H9 (cell line): ENCODE measurements around the gene SPINT2. TPM values are rescaled to one million over a fixed set of nuclear protein-coding genes. Genes with fewer than 3 reads are reported as not detected.

ENCODE experiments used
- DNase-seq: peaks from one replicate; pipeline ENCODE4 v3.0.0-alpha.2; 2017
- H2AFZ ChIP-seq: one replicate; pipeline ENCODE4 v1.6.1; 2013; ENCODE audit warnings: mild to moderate bottlenecking, low read length, control low read depth, moderate library complexity
- H2AK5ac ChIP-seq: 2 replicates; pipeline ENCODE4 v1.6.1; 2013; ENCODE audit warnings: low read length, control low read depth, mixed read lengths; ENCODE audit not compliant: insufficient read length
- H2BK120ac ChIP-seq: one replicate; pipeline ENCODE4 v1.6.1; 2013; ENCODE audit warnings: low read depth, mild to moderate bottlenecking, low read length, control low read depth, inconsistent platforms; ENCODE audit not compliant: poor library complexity, severe bottlenecking
- H2BK12ac ChIP-seq: 2 replicates; pipeline ENCODE4 v1.6.1; 2013; ENCODE audit warnings: low read length, control low read depth, mixed read lengths, low read depth; ENCODE audit not compliant: insufficient read length
- H2BK15ac ChIP-seq: 2 replicates; pipeline ENCODE4 v1.6.1; 2013; ENCODE audit warnings: low read depth, low read length, control low read depth
- H2BK20ac ChIP-seq: one replicate; pipeline ENCODE4 v1.6.1; 2013; ENCODE audit warnings: low read depth, mild to moderate bottlenecking, low read length, control low read depth, inconsistent platforms; ENCODE audit not compliant: poor library complexity, severe bottlenecking
- H2BK5ac ChIP-seq: 2 replicates; pipeline ENCODE4 v1.6.1; 2013; ENCODE audit warnings: low read length, control low read depth, mixed read lengths; ENCODE audit not compliant: insufficient read length
- H3K14ac ChIP-seq: 2 replicates; pipeline ENCODE4 v1.6.1; 2013; ENCODE audit warnings: low read length, control low read depth; ENCODE audit not compliant: insufficient read depth
- H3K18ac ChIP-seq: 2 replicates; pipeline ENCODE4 v1.6.1; 2013; ENCODE audit warnings: low read depth, mild to moderate bottlenecking, mixed read lengths, low read length, control low read depth; ENCODE audit not compliant: insufficient read length
- H3K23ac ChIP-seq: 2 replicates; pipeline ENCODE4 v1.6.1; 2013; ENCODE audit warnings: low read length, control low read depth, mixed read lengths, low read depth; ENCODE audit not compliant: insufficient read length
- H3K23me2 ChIP-seq: 2 replicates; pipeline ENCODE4 v1.6.1; 2013; ENCODE audit warnings: low read depth, mild to moderate bottlenecking, mixed read lengths, low read length, control low read depth; ENCODE audit not compliant: insufficient read length, poor library complexity, severe bottlenecking
- H3K27ac ChIP-seq: 2 replicates; pipeline ENCODE4 v1.5.1; 2013; ENCODE audit warnings: low read length, control low read depth, mixed read lengths, low read depth; ENCODE audit not compliant: insufficient read length
- H3K27me3 ChIP-seq: 2 replicates; pipeline ENCODE4 v1.6.1; 2013; ENCODE audit warnings: low read length, control low read depth, inconsistent platforms; ENCODE audit not compliant: insufficient read depth
- H3K4ac ChIP-seq: 2 replicates; pipeline ENCODE4 v1.6.1; 2013; ENCODE audit warnings: low read depth, mild to moderate bottlenecking, control low read depth, inconsistent platforms, low read length, moderate library complexity
- H3K4me1 ChIP-seq: 2 replicates; pipeline ENCODE4 v1.6.1; 2013; ENCODE audit warnings: low read length, control low read depth, inconsistent platforms; ENCODE audit not compliant: insufficient read depth
- H3K4me2 ChIP-seq: 2 replicates; pipeline ENCODE4 v1.6.1; 2013; ENCODE audit warnings: low read length, control low read depth, mixed read lengths; ENCODE audit not compliant: insufficient read length, insufficient read depth
- H3K56ac ChIP-seq: 2 replicates; pipeline ENCODE4 v1.6.1; 2013; ENCODE audit warnings: low read depth, mild to moderate bottlenecking, mixed read lengths, low read length, control low read depth; ENCODE audit not compliant: insufficient read length
- H3K79me1 ChIP-seq: 2 replicates; pipeline ENCODE4 v1.6.1; 2013; ENCODE audit warnings: low read depth, mild to moderate bottlenecking, moderate library complexity, low read length, control low read depth, inconsistent platforms; ENCODE audit not compliant: insufficient read depth, poor library complexity, severe bottlenecking
- H3K79me2 ChIP-seq: 2 replicates; pipeline ENCODE4 v1.6.1; 2013; ENCODE audit warnings: low read length, control low read depth, inconsistent platforms; ENCODE audit not compliant: insufficient read depth
- H3K9ac ChIP-seq: 2 replicates; pipeline ENCODE4 v1.6.1; 2013; ENCODE audit warnings: low read length, control low read depth, mixed read lengths; ENCODE audit not compliant: insufficient read length; ENCODE audit errors: extremely low read depth
- H3K9me3 ChIP-seq: one replicate; pipeline ENCODE4 v1.6.1; 2013; ENCODE audit warnings: low read depth, low read length, inconsistent platforms; ENCODE audit not compliant: control insufficient read depth
- H3T11ph ChIP-seq: one replicate; pipeline ENCODE4 v1.6.1; 2013; ENCODE audit warnings: mild to moderate bottlenecking, low read length, control low read depth, inconsistent platforms
- H4K20me1 ChIP-seq: one replicate; pipeline ENCODE4 v1.6.1; 2013; ENCODE audit not compliant: control insufficient read depth, insufficient read length, insufficient read depth
- H4K5ac ChIP-seq: 2 replicates; pipeline ENCODE4 v1.6.1; 2013; ENCODE audit warnings: low read depth, mild to moderate bottlenecking, mixed read lengths, low read length, control low read depth; ENCODE audit not compliant: insufficient read length
- H4K8ac ChIP-seq: replicated peaks from 2 replicates; pipeline ENCODE4 v1.6.1; 2013; ENCODE audit warnings: low read length, control low read depth, mixed read lengths, low read depth; ENCODE audit not compliant: insufficient read length
- H4K91ac ChIP-seq: 2 replicates; pipeline ENCODE4 v1.6.1; 2013; ENCODE audit warnings: low read depth, mild to moderate bottlenecking, moderate library complexity, mixed read lengths, low read length, control low read depth; ENCODE audit not compliant: insufficient read length
- H3K27ac Mint-ChIP-seq, 3 experiments: 2 replicates in 2 of 3; 3 replicates in 1 of 3; pipeline ENCODE4 v1.8.0; 2020 to 2021; ENCODE audit warnings: mixed read lengths in 3 of 3, mild to moderate bottlenecking in 1 of 3, moderate library complexity in 1 of 3
- H3K27me3 Mint-ChIP-seq: 2 replicates; pipeline ENCODE4 v1.8.0; 2021; ENCODE audit warnings: low read depth, mild to moderate bottlenecking, moderate library complexity, mixed read lengths
- H3K36me3 Mint-ChIP-seq, 3 experiments: 2 replicates in 2 of 3; 3 replicates in 1 of 3; pipeline ENCODE4 v1.8.0; 2020 to 2021; ENCODE audit warnings: low read depth in 3 of 3, mixed read lengths in 3 of 3; ENCODE audit not compliant: insufficient read depth in 1 of 3
- H3K4me1 Mint-ChIP-seq, 2 experiments: 2 replicates each; pipeline ENCODE4 v1.8.0; 2020; ENCODE audit warnings: mixed read lengths in 2 of 2
- H3K4me3 Mint-ChIP-seq, 2 experiments: 2 replicates in 1 of 2; 3 replicates in 1 of 2; pipeline ENCODE4 v1.8.0; 2020 to 2021; ENCODE audit warnings: mild to moderate bottlenecking in 2 of 2, mixed read lengths in 2 of 2, moderate library complexity in 1 of 2
- H3K9me3 Mint-ChIP-seq, 2 experiments: 2 replicates in 1 of 2; 3 replicates in 1 of 2; pipeline ENCODE4 v1.8.0; 2020; ENCODE audit warnings: mild to moderate bottlenecking in 2 of 2, mixed read lengths in 2 of 2, moderate library complexity in 1 of 2
- CTCF ChIP-seq: fragments of 200-600 bp; sonication (generic); conservative IDR thresholded peaks from 3 replicates; pipeline ENCODE4 v1.8.0; 2021; ENCODE audit warnings: antibody characterized with exemption, mild to moderate bottlenecking
- WGBS: extraction: QIAGEN DNeasy Blood & Tissue Kit; methylation state at CpG from one replicate; pipeline ENCODE4 v1.1.7; 2013; ENCODE audit warnings: missing lambda C conversion rate, low lambda C conversion rate, mixed read lengths; ENCODE audit not compliant: insufficient read length; ENCODE audit errors: extremely low coverage; 5-methylcytosine and 5-hydroxymethylcytosine counted together
- total RNA-seq: library from RNA; stranded (reverse); gene quantifications from 2 replicates; pipeline ENCODE4 v1.2.1, GENCODE V29; 2021

Gene SPINT2
- total RNA-seq, 1 experiment from 2014 or later, result 283 TPM

DNA sequence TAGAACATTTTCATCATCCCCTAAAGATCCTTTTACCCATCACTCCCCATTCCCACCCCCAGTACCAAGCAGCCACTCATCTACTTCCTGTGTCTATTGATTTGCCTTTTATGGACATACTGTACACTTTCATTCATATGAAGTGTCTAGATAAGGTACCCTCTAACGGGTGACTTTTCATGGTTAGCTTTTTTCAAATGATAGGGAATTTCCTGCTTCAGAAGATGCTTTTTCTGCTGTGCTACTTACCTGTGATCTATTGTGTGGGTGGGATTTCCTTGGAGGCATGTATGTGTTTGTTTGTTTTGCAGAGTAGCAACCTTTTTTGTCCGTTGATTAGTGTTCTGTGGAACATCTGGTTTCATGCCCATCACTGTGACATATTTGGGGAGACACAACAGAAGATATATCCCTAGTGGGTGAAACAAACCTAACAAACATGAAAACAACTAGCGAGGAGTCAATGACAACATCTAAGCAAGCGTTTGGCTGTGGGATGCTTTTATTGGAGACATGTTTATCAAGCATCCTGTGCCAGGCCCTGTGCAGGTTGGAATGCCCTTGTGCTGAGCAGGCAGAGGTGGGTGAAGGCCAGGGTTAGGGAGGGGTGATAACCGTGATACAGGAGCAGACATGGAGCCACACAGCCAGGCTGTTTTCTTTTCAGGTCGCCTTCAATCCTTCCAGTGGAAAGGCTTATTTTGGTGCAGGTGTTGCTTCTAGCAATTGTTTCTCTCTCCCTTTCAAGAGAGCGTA is 17.6 kb downstream of the SPINT2 start:
- DNase-seq, result no peak
- Histone ChIP-seq H2BK12ac (no peak overlapping the region), H2BK15ac (no peak overlapping the region), H3K4me1 (no peaks in the 10 kb centered on the region), H3K27ac (no peak overlapping the region), H4K91ac (no peak overlapping the region), H3K27me3 (no peaks in the 10 kb centered on the region), H3K14ac (no peak overlapping the region), H3K9ac (no peak overlapping the region), H4K20me1 (no peaks in the 10 kb centered on the region), H2BK5ac (no peak overlapping the region), H3K4ac (no peak overlapping the region), H4K5ac (no peak overlapping the region), H3K79me1 (peaks cover 6% of the 10 kb centered on the region), H2BK120ac (no peak overlapping the region), H3K56ac (no peak overlapping the region), H3K4me2 (no peak overlapping the region), H2AK5ac (no peak overlapping the region), H4K8ac (no peak overlapping the region), H2BK20ac (no peak overlapping the region), H3K9me3 (no peaks in the 10 kb centered on the region), H3T11ph (no peak overlapping the region), H3K23me2 (no peaks in the 10 kb centered on the region), H3K23ac (no peak overlapping the region), H3K18ac (no peak overlapping the region), H3K79me2 (peaks cover 8% of the 10 kb centered on the region; the same call in 1 of the 2 replicates), H2AFZ (no peak overlapping the region)
- H3K27me3 Mint-ChIP-seq, result no peaks in the 10 kb centered on the region
- no peak overlapping the region for H3K4me3 Mint-ChIP-seq
- peaks cover 6 to 11% of the 10 kb centered on the region in 2 experiments; a peak in 2 of 4 replicates for H3K4me1 Mint-ChIP-seq
- H3K27ac Mint-ChIP-seq, result peak overlapping the region in 2 of 3 experiments; percentile 43 to 79; a peak in 4 of 7 replicates
- no peak for TF ChIP-seq CTCF
- H3K36me3 Mint-ChIP-seq, result peaks cover 10 to 50% (median 39%) of the 10 kb centered on the region in 3 experiments; a peak in 6 of 7 replicates
- H3K9me3 Mint-ChIP-seq, result no peaks in the 10 kb centered on the region
- WGBS, result no CpG with 5 or more reads among the region's 7 CpGs
